ENCODE results near the gene CPT1B. TPM values are rescaled to one million over a fixed set of nuclear protein-coding genes. Genes with fewer than 3 reads are reported as not detected.

The CPT1B gene
- total and polyA plus RNA-seq, 2 donors (not counting 3 experiments of a cell fraction or from before 2014, with no cell fraction given) = 7.1 TPM

GRCh38 chr22:50544746-50545253 lies 33.4 kb downstream of the CPT1B start:
- Histone ChIP-seq H3K4me3 (replicated peaks in 1 of 3; ENCODE audit: insufficient read depth in 1 of 3, low read depth in 1 of 3, low read length in 3 of 3) (no peak overlapping the region), H3K9me3 (replicated peaks; ENCODE audit: control insufficient read depth, insufficient read depth, low read length) (no peaks in the 10 kb centered on the region), H3K27me3 (ENCODE audit: control insufficient read depth in 2 of 2, insufficient read depth in 2 of 2, low read length in 2 of 2) (peaks cover 20 to 34% of the 10 kb centered on the region in 2 experiments), H3K27ac (ENCODE audit: insufficient read depth, low read depth, low read length) (no peak overlapping the region), H3K9ac (replicated peaks; ENCODE audit: extremely low read depth, insufficient read depth, low read length) (no peak overlapping the region), H3K4me2 (ENCODE audit: insufficient read depth, low read length) (no peak overlapping the region), H3K79me2 (ENCODE audit: control insufficient read depth, insufficient read depth, low read length) (no peaks in the 10 kb centered on the region), H2AFZ (ENCODE audit: low read depth, low read length) (no peak overlapping the region), H3K36me3 (ENCODE audit: control insufficient read depth in 2 of 2, extremely low read depth in 1 of 2, insufficient read depth in 2 of 2, low read length in 2 of 2) (no peaks in the 10 kb centered on the region), H4K20me1 (replicated peaks; ENCODE audit: control insufficient read depth, extremely low read depth, insufficient read depth, low read length) (no peaks in the 10 kb centered on the region), H3K9me1 (replicated peaks; ENCODE audit: control insufficient read depth, extremely low read depth, insufficient read depth, low read length) (no peaks in the 10 kb centered on the region), H3K4me1 (ENCODE audit: control insufficient read depth, extremely low read depth, insufficient read depth, low read length) (no peaks in the 10 kb centered on the region)
- CTCF ChIA-PET = interaction anchor here (0.5 to 2.3 kb wide), 4 partner anchors 17 to 74 kb away, joined by 3 to 9 read pairs (median 6); partner anchors contain the start of genes SCO2 and SYCE3
- DNase-seq (ENCODE audit: low read depth, low spot score) (no peak), FAIRE-seq (no peak)
- intact Hi-C loops (cut with micrococcal nuclease) (loop anchor here (2.0 kb wide), 1 partner anchor 16 kb away; no protein-coding TSS in a partner anchor), dilution Hi-C loops (cut with MboI; ENCODE audit: extremely low pct_ligation_motif_present, low sequenced_read_pairs) (no loop called here)
- TF ChIP-seq POLR2AphosphoS5 (IDR thresholded peaks at IDR 0.05; ENCODE audit: insufficient read depth, low read depth, low read length) = no peak
- no peak for TF ChIP-seq FOS (IDR thresholded peaks at IDR 0.05; ENCODE audit: borderline replicate concordance, insufficient read depth, low read length)
- no peak for TF ChIP-seq CTCF (IDR thresholded peaks at IDR 0.05; ENCODE audit: extremely low read depth in 1 of 2, insufficient read depth in 1 of 2, low read depth in 1 of 2, low read length in 2 of 2)
- no peak for TF ChIP-seq JUN (IDR thresholded peaks at IDR 0.05; ENCODE audit: borderline replicate concordance, insufficient read depth, insufficient read length, low read depth)
- no peak for TF ChIP-seq POLR2A (IDR thresholded peaks at IDR 0.05; ENCODE audit: low read depth, low read length)
- TF ChIP-seq, protein P1, sequence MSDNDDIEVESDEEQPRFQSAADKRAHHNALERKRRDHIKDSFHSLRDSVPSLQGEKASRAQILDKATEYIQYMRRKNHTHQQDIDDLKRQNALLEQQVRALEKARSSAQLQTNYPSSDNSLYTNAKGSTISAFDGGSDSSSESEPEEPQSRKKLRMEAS (IDR thresholded peaks at IDR 0.05; ENCODE audit: insufficient read depth, insufficient read length) = no peak
- no peak for TF ChIP-seq GATA2 (IDR thresholded peaks at IDR 0.05; ENCODE audit: insufficient read depth, insufficient read length, low read depth, low read length)
- no peak for TF ChIP-seq MYC (IDR thresholded peaks at IDR 0.05; ENCODE audit: low read depth, low read length)
- no peak for TF ChIP-seq EZH2 (IDR thresholded peaks at IDR 0.05; ENCODE audit: borderline replicate concordance, low read depth, low read length, severe bottlenecking)
- BruUV-seq (replicated peaks) = no TSS peak
- POLR2A ChIA-PET = no interaction called here

Measured in endothelial cell of umbilical vein (primary cell).